Activated T-helper 2 cell treated with anti-CD3 and anti-CD28 coated beads, Interferon-gamma antibody, Interleukin-2, Interleukin-4, amounts not matched to agents 10 μg/mL and 5 μg/mL and 100 μg/mL, durations not matched to agents 14 hours and 24 hours and 36 hours (primary cell): ENCODE data around the gene GORASP1. TPM values are rescaled to one million over a fixed set of nuclear protein-coding genes. Genes with fewer than 3 reads are reported as not detected.
A peak's percentile ranks its signal among the peaks of the same experiment; 100 is the strongest.

Experiments
- DNase-seq: peaks from one replicate; pipeline ENCODE4 v3.0.0; 2021; ENCODE audit warnings: low spot score
- H3K27ac Mint-ChIP-seq: one replicate; pipeline ENCODE4 v1.8.0; 2021; ENCODE audit warnings: mixed read lengths
- H3K27me3 Mint-ChIP-seq: one replicate; pipeline ENCODE4 v1.8.0; 2021; ENCODE audit warnings: low read depth, mixed read lengths
- H3K36me3 Mint-ChIP-seq: one replicate; pipeline ENCODE4 v1.8.0; 2021; ENCODE audit warnings: low read depth, mixed read lengths
- H3K4me1 Mint-ChIP-seq: one replicate; pipeline ENCODE4 v1.8.0; 2021; ENCODE audit warnings: low read depth, mixed read lengths
- H3K4me3 Mint-ChIP-seq: one replicate; pipeline ENCODE4 v1.8.0; 2021; ENCODE audit warnings: low read depth, mild to moderate bottlenecking, moderate library complexity, mixed read lengths
- H3K9me3 Mint-ChIP-seq: one replicate; pipeline ENCODE4 v1.8.0; 2021; ENCODE audit warnings: mixed read lengths
- intact Hi-C: fragments of 100-400 bp; cut with micrococcal nuclease; formaldehyde crosslinking; loops from one replicate; pipeline ENCODE4 v1.15.1; 2023
- total RNA-seq: library from RNA; stranded (reverse); gene quantifications from 2 replicates; pipeline ENCODE4 v1.2.3, GENCODE V29; 2022

GORASP1 gene
- total RNA-seq, 1 donor from 2014 or later: 31.8 TPM

DNA sequence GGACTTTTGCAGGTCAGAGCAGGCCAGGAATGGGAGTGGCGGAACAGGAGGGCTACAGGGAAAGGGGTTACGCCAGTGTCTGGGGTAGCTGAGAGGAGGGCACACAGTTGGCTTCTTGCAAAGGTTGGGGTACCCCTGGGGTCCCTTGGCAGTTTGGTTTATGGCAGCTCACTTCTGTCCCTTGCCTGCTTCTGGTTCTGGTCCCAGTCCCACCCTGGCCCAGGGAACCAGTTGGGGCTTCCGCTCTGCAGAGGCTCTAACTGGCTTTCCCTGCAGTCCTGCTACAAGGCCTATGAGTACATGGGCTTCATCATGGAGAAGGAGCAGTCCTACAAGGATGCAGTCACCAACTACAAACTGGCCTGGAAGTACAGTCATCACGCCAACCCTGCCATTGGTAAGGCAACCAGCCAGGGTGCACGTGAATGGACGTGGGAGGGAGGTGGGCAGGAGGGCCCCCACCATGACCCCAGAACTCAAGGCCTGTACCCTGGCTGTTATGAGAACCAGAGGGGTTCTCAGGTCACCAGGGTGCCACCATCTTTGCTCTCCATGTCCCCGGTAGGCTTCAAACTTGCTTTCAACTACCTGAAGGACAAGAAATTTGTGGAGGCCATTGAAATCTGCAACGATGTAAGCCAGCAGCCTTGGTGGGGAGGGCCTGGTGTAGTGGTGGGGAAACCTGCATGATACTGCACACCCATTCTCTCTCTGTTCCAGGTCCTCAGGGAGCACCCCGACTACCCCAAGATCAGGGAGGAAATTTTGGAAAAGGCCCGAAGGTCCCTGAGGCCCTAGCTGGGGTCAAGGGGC is 30.8 kb upstream of the GORASP1 start:
- H3K4me3 Mint-ChIP-seq: no peak overlapping the region
- H3K27me3 Mint-ChIP-seq: no peaks in the 10 kb centered on the region
- intact Hi-C loops: loop anchor here (10.0 kb wide), 1 partner anchor 47 kb away; no protein-coding TSS in a partner anchor
- H3K36me3 Mint-ChIP-seq: peaks cover 52% of the 10 kb centered on the region
- no peak for DNase-seq
- H3K27ac Mint-ChIP-seq: peak overlapping the region; percentile 2
- peaks cover 18% of the 10 kb centered on the region for H3K4me1 Mint-ChIP-seq
- H3K9me3 Mint-ChIP-seq: no peaks in the 10 kb centered on the region

DNA sequence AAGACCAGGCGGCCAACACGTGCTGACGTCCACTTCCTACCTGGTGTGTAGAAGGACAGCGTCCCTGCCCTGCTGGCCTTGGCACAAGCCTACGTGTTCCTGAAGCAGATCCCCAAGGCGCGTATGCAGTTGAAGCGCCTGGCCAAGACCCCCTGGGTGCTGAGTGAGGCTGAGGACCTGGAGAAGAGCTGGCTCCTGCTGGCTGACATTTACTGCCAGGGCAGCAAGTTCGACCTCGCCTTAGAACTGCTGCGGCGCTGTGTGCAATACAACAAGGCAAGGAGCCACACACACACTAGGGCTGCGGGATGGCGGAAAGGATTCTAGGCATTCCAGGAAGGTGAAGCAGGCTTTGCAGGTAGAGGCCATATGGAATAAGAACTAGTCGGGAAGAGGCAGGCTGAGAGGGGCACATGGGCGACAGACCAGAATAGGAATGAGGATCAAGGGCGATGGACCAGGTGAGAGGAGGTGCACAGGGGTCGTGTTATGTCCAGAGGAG is 30.1 kb upstream of the GORASP1 start:
- Mint-ChIP-seq H3K4me3 (no peak overlapping the region), H3K36me3 (peaks cover 45% of the 10 kb centered on the region), H3K27ac (no peak overlapping the region), H3K9me3 (no peaks in the 10 kb centered on the region), H3K27me3 (no peaks in the 10 kb centered on the region), H3K4me1 (peaks cover 16% of the 10 kb centered on the region)
- intact Hi-C loops: loop anchor here (10.0 kb wide), 1 partner anchor 47 kb away; no protein-coding TSS in a partner anchor
- no peak for DNase-seq

DNA sequence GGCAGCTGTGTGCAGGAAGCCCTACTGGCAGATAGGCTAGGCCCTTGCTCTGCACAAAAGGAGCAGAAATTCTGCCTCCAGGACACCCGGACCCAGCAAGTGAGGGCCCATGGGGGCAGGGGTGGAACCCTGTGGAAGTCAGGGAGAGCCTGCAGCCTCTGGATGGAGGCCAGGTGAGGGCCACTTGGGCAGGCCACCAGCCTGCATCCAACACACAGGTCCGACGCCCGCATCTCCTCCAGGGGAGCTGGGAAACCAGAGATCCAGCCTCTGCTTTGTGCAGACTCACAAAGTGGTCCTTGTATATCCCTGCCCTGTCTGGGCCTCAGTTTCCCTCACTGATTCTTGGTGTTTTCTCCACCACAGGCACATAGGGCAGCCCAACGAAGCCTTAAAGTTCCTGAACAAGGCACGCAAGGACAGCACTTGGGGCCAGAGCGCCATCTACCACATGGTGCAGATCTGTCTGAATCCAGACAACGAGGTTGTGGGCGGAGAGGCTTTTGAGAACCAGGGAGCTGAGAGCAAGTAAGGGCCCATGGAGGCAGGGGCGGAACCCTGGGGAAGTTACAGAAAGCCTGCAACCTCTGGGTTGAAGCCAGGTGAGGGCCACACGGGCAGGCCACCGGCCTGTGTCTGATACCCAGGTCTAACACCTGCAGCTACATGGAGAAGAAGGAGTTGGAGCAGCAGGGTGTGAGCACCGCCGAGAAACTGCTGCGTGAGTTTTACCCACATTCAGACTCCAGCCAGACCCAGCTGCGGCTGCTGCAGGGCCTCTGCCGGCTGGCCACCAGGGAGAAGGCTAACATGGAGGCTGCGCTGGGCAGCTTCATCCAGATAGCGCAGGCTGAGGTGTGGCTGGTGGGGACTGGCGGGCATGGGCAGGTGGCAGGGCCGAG is 29.4 kb upstream of the GORASP1 start:
- Mint-ChIP-seq H3K27ac (no peak overlapping the region), H3K9me3 (no peaks in the 10 kb centered on the region), H3K4me3 (no peak overlapping the region), H3K4me1 (peaks cover 16% of the 10 kb centered on the region), H3K27me3 (no peaks in the 10 kb centered on the region), H3K36me3 (peaks cover 40% of the 10 kb centered on the region)
- intact Hi-C loops: loop anchor here (10.0 kb wide), 1 partner anchor 48 kb away; no protein-coding TSS in a partner anchor
- DNase-seq: no peak

DNA sequence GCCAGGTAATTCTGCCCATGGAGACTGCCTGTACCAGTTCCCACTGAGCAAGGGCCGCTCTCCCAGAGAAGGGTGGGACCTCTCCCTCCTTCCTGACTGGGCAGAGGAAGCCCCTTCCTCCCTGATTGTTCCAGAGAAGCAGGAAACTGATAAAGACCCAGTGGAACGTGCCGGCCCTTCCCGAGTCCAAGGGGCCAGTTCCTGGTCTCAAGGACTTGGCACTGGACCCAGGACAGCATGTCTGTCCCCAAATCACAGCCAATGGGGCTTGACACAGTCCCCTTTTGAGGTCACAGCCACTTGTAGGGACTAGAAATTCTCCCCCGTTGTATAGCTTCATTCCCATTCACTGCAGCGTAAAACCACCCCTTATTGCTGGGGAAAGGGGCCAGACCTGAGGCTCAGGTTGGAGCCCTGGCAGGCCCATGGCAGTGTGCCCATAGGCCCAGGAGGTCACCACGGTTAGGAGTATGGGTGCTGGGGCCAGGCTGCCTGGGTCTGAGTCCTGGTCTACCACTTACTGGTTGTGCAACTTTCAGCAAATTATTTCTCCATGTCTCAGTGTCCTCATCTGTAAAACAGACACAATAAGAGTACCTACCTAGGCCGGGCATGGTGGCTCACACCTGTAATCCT is 27.9 kb upstream of the GORASP1 start:
- Mint-ChIP-seq H3K9me3 (no peaks in the 10 kb centered on the region), H3K27me3 (no peaks in the 10 kb centered on the region), H3K36me3 (peaks cover 26% of the 10 kb centered on the region), H3K4me1 (peaks cover 14% of the 10 kb centered on the region), H3K4me3 (no peak overlapping the region), H3K27ac (no peak overlapping the region)
- intact Hi-C loops: loop anchor here (10.0 kb wide), 1 partner anchor 50 kb away; no protein-coding TSS in a partner anchor
- no peak for DNase-seq

DNA sequence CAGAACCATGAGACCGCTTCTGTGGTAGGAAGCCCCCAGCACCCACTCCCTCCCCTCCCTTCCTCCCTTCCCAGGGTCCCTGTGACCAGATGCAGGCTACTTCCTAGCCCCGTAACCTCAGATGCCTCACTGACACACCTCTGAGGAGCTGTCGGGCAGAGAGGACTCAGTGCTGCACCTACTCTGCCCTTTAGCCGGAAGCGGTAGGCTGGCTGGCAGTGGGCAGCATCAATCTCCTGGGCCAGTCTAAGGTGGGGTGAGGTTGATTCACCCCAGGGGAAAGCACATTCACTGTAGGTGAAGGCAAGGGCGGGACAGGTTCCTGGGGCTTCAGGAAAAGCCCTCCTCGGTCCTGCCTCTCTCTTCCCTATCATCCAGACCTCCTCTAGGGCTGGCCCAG is 26.9 kb upstream of the GORASP1 start:
- H3K9me3 Mint-ChIP-seq: no peaks in the 10 kb centered on the region
- no peak for DNase-seq
- intact Hi-C loops: loop anchor here (10.0 kb wide), 1 partner anchor 50 kb away; no protein-coding TSS in a partner anchor
- H3K36me3 Mint-ChIP-seq: peaks cover 16% of the 10 kb centered on the region
- no peak overlapping the region for H3K27ac Mint-ChIP-seq
- no peak overlapping the region for H3K4me3 Mint-ChIP-seq
- H3K4me1 Mint-ChIP-seq: peaks cover 10% of the 10 kb centered on the region
- H3K27me3 Mint-ChIP-seq: no peaks in the 10 kb centered on the region

DNA sequence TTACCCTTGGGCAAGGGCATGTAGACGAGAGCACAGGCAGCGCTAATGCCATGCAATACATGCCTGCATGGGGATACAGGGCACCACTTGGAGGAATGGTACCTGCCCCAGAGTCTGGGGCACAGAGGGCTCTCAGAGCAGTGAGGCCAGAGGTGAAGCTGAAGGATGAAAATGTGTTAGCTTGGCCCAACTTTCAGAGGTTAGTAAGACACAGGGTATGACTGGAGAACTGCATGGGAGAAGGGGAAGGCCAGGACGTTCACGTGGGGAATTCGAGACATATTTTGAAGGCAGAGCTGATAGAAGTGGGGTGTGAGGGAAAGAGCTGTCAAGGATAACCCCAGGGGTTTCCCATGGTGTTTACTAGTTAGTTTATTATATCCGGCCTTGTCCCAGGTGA is 26.4 kb upstream of the GORASP1 start:
- no peak overlapping the region for H3K27ac Mint-ChIP-seq
- H3K36me3 Mint-ChIP-seq: peaks cover 14% of the 10 kb centered on the region
- no peak overlapping the region for H3K4me3 Mint-ChIP-seq
- H3K4me1 Mint-ChIP-seq: peaks cover 8% of the 10 kb centered on the region
- H3K27me3 Mint-ChIP-seq: no peaks in the 10 kb centered on the region
- intact Hi-C loops: loop anchor here (10.0 kb wide), 1 partner anchor 51 kb away; no protein-coding TSS in a partner anchor
- H3K9me3 Mint-ChIP-seq: no peaks in the 10 kb centered on the region
- no peak for DNase-seq

DNA sequence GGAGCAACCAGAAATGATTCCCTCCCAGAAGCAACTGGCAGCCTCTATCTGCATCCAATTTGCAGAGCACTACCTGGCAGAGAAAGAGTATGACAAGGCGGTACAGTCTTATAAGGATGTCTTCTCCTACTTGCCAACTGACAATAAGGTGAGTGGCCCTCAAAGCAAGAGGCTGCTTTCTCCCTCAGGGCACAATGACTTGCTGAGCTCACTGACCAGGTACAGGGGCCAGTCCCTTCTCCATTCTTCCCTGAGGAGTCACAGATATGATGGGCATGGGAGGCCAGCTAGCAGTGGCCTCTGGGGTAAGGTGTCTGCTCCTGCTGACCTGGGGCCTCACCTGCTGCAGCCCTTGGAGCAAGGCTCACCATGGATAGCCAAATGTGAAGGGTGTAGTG is 25.7 kb upstream of the GORASP1 start:
- H3K27me3 Mint-ChIP-seq: no peaks in the 10 kb centered on the region
- H3K4me1 Mint-ChIP-seq: peaks cover 6% of the 10 kb centered on the region
- H3K9me3 Mint-ChIP-seq: no peaks in the 10 kb centered on the region
- no peak for DNase-seq
- no peak overlapping the region for H3K27ac Mint-ChIP-seq
- intact Hi-C loops: loop anchor here (10.0 kb wide), 1 partner anchor 52 kb away; no protein-coding TSS in a partner anchor
- H3K36me3 Mint-ChIP-seq: peaks cover 8% of the 10 kb centered on the region
- no peak overlapping the region for H3K4me3 Mint-ChIP-seq

DNA sequence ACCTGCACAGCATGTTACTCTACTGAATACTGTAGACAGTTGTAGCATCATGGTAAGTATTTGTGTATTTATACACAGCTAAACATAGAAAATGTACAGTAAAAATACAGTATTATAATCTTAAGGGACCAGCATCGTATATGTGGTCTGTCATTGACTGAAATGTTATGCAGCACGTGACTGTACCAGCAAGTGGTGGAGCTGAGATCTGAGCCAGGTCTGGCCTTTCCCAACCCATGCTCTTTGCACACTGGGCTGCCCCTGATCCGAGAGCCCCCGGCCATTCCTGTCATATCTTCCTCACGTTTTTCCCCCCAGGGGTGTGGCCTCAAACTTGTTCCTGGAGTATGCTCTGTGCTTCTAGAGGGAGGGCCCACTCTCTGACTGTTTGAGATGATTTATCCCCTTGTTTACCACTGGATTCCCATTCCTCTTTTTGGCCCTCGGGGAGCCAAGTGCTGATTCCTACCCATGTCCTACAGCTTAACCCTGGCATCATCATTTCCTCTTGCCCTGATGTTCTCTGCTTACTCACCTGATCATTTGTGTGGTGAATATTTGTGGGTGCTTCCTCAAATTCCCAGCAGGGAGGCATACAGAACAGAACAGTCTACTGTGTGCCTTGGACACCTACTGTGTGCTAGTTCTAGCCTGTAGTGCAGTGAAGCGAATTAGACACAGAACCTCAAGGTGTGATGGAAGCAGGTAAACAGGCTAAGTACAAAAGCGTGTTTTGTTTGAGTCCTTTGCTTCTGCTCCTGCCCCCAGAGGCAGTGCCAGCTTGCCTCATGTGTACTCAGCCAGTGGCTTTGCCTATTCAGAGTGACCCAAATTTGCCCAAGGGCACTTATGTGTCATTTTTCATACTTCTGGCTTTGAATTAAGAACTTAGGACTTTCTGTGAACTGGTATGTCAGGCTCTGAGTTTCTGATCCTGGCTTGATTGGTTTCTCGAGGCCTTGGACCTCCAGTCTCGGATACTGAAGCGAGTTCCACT is 25.0 kb upstream of the GORASP1 start:
- no peak for DNase-seq
- H3K4me1 Mint-ChIP-seq: peaks cover 12% of the 10 kb centered on the region
- no peaks in the 10 kb centered on the region for H3K9me3 Mint-ChIP-seq
- intact Hi-C loops: loop anchor here (10.0 kb wide), 1 partner anchor 52 kb away; no protein-coding TSS in a partner anchor
- H3K36me3 Mint-ChIP-seq: peaks cover 4% of the 10 kb centered on the region
- H3K27me3 Mint-ChIP-seq: no peaks in the 10 kb centered on the region
- H3K27ac Mint-ChIP-seq: no peak overlapping the region
- H3K4me3 Mint-ChIP-seq: no peak overlapping the region

DNA sequence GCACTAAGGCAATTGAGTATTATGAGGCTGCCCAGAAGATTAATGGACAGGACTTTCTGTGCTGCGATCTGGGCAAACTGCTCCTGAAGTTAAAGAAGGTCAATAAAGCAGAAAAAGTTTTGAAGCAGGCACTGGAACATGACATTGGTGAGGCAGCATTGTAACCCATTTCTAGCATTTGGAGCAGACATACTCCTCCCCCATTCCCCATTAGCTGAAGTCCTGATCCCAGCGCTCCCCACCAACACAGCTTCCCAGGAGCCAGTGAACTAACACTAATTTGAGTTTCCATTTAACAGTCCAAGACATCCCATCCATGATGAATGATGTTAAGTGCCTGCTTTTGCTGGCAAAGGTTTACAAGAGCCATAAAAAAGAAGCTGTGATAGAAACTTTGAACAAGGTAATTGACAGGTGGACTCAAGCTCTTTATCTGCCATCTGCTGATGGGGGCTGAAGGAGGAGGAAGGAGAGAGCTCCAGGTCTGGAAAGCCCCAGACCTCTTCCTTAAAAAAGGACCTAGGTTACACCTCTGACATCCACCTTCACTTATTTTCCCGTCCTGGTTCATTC is 23.4 kb upstream of the GORASP1 start:
- DNase-seq: no peak
- no peaks in the 10 kb centered on the region for H3K27me3 Mint-ChIP-seq
- H3K9me3 Mint-ChIP-seq: no peaks in the 10 kb centered on the region
- peaks cover 12% of the 10 kb centered on the region for H3K4me1 Mint-ChIP-seq
- no peaks in the 10 kb centered on the region for H3K36me3 Mint-ChIP-seq
- intact Hi-C loops: loop anchor here (10.0 kb wide), 1 partner anchor 54 kb away; no protein-coding TSS in a partner anchor
- H3K4me3 Mint-ChIP-seq: no peak overlapping the region
- H3K27ac Mint-ChIP-seq: no peak overlapping the region

DNA sequence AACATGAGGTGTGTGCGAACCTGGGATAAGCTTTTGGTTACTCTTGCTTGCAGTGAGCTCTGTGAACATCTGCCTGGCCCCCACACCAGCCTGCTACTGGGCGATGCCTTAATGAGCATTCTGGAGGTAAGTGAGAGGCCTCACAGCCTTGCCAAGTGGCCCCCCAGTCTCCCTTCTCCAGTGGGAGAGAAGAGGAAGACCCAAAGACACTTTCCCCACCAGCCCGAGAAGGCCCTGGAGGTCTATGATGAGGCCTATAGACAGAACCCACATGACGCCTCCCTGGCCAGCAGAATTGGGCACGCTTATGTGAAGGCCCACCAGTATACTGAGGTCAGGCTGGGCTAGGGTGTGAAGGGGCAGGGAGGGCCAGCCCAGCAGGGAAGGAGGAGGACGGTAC is 22.6 kb upstream of the GORASP1 start:
- peaks cover 12% of the 10 kb centered on the region for H3K4me1 Mint-ChIP-seq
- no peaks in the 10 kb centered on the region for H3K9me3 Mint-ChIP-seq
- H3K27ac Mint-ChIP-seq: no peak overlapping the region
- intact Hi-C loops: loop anchor here (10.0 kb wide), 1 partner anchor 55 kb away; no protein-coding TSS in a partner anchor
- DNase-seq: no peak
- H3K27me3 Mint-ChIP-seq: no peaks in the 10 kb centered on the region
- H3K36me3 Mint-ChIP-seq: no peaks in the 10 kb centered on the region
- no peak overlapping the region for H3K4me3 Mint-ChIP-seq

DNA sequence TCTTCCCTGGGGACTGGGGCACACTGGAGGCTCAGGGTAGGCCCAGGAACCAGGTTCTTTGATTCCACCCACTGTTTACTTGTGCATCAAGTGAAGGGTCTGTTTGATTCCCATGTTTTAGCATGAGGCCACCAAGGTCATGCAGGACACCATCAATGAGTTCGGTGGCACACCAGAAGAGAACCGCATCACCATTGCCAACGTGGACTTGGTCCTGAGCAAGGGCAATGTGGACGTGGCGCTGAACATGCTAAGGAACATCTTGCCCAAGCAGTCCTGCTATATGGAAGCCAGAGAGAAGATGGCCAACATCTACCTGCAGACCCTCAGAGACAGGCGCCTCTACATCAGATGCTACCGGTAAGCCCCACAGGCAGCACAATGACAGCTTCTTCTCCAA is 21.5 kb upstream of the GORASP1 start:
- Mint-ChIP-seq H3K36me3 (no peaks in the 10 kb centered on the region), H3K4me3 (no peak overlapping the region), H3K4me1 (peaks cover 12% of the 10 kb centered on the region), H3K9me3 (no peaks in the 10 kb centered on the region), H3K27ac (no peak overlapping the region), H3K27me3 (peaks cover 3% of the 10 kb centered on the region)
- DNase-seq: no peak
- intact Hi-C loops: no loop called here
